ENCODE results near the gene KRT14. TPM values are rescaled to one million over a fixed set of nuclear protein-coding genes. Genes with fewer than 3 reads are reported as not detected.
"Not testable (repeated sequence)": the region's sequence is repeated elsewhere in the genome, so short reads cannot be mapped to it uniquely, and the experiment has no call there.

KRT14 gene
- total RNA-seq, 1 donor from 2014 or later: not detected

- no peak overlapping the region for H3K4me3 ChIP-seq (ENCODE audit: low read depth, low read length)
- TF ChIP-seq, protein P1, sequence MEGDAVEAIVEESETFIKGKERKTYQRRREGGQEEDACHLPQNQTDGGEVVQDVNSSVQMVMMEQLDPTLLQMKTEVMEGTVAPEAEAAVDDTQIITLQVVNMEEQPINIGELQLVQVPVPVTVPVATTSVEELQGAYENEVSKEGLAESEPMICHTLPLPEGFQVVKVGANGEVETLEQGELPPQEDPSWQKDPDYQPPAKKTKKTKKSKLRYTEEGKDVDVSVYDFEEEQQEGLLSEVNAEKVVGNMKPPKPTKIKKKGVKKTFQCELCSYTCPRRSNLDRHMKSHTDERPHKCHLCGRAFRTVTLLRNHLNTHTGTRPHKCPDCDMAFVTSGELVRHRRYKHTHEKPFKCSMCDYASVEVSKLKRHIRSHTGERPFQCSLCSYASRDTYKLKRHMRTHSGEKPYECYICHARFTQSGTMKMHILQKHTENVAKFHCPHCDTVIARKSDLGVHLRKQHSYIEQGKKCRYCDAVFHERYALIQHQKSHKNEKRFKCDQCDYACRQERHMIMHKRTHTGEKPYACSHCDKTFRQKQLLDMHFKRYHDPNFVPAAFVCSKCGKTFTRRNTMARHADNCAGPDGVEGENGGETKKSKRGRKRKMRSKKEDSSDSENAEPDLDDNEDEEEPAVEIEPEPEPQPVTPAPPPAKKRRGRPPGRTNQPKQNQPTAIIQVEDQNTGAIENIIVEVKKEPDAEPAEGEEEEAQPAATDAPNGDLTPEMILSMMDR (conservative IDR thresholded peaks at IDR 0.05; ENCODE audit: low read depth, low read length): no peak
- DNase-seq (ENCODE audit: low read depth): no peak
Observed at GRCh38 chr17:41585301-41586056, 1.2 kb downstream of the KRT14 start.

DNA sequence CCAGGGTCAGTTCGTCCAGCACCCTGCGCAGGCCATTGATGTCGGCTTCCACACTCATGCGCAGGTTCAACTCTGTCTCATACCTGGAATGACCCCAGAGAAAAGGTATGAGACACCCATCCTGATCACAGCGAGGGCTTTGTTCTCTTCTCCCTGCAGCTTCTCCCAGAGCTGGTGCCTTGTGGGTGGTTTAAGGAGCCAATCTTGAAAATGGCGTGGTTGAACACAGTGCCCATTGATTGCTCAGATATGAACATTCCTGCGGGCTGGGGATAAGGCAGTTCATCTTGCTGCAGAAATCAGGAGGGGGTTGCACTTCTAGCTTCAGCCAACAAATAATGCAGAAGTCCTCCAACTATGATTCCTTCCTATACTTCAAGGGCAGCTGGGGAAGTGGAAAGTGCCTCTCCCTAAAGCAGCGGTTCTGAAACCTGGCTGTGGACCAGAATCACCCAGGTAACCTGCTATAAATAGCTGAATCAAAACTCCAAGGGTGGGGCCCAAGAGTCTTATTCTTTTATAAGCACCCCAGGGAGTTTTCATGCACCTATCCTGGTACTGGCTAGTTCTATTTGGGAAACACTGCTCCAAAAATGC, 2.3 kb downstream of the KRT14 start:
- DNase-seq (ENCODE audit: low read depth); H3K4me3 ChIP-seq (ENCODE audit: low read depth, low read length): not testable (repeated sequence)

- TF ChIP-seq, protein P1 (conservative IDR thresholded peaks at IDR 0.05; ENCODE audit: low read depth, low read length): no peak
- no peak for DNase-seq (ENCODE audit: low read depth)
- no peak overlapping the region for H3K4me3 ChIP-seq (ENCODE audit: low read depth, low read length)
Observed at GRCh38 chr17:41583137-41584127, 3.3 kb downstream of the KRT14 start.

- H3K4me3 ChIP-seq (ENCODE audit: low read depth, low read length); DNase-seq (ENCODE audit: low read depth): not testable (repeated sequence)
Observed at GRCh38 chr17:41582061-41582968, 4.4 kb downstream of the KRT14 start.

DNA sequence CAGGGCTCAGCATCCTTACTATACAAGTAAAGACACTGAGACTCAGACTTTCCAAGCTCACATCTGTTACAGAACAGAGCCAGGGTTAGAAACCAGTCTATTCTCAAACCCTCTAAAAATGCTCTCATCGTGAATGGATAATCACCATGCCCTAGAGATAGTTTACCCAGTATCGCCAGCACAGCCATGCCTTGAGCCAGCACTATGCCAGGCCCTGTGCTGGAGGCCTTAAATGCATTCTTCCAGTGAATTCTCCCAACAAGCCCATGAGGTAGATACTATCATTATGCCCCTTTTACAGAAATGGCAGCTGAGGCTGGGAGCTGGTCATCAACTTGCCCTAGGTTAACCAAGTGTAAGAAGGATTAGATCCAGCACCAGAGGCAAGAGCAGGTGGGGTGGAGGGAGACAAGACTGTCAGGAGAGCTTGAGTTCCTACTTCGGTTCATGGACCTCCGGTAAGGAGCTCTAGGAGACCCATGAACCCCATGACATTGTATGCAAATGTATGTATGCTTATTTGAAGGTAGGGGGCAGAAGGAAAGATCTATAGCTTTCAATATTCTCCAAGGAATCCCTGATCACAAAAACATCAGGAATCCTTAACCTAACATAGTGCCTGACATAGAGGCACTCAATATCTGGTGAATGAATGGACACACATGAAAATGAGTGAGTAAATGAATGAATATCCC, 5.2 kb downstream of the KRT14 start:
- TF ChIP-seq, protein P1 (conservative IDR thresholded peaks at IDR 0.05; ENCODE audit: low read depth, low read length): no peak
- DNase-seq (ENCODE audit: low read depth): no peak
- no peak overlapping the region for H3K4me3 ChIP-seq (ENCODE audit: low read depth, low read length)

DNA sequence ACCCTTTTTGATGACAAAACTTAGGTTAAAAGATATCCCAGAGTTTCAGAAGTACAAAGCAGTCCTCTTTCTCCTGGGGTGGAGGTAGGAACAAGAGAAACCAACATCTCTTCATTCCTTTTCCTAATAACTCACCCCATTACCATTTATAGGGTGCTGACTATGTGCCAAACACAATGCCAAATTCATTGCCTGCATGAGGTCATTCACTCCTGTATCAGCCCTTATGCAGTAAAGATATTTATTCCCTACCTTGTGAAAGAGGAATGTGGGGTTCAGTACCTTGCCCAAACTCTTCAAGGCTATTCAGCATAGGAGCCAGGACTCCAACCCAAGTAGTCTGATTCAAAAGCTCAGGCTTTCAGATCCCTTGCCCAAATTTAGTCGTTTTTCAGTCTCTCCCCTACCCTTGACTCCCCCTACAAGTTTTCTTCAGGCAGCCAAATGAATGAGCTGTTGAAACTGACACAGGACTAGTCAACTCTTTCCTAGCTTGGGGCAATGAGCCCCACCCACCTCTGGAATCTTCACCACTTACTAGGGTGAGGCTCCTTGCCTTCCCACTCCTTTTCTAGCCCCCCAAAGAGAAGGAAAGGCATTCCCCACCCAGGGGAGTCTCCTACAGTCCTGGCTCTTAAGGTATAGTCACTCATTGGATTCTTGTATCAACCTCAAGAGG, 5.9 kb downstream of the KRT14 start:
- TF ChIP-seq, protein P1 (conservative IDR thresholded peaks at IDR 0.05; ENCODE audit: low read depth, low read length): no peak
- no peak overlapping the region for H3K4me3 ChIP-seq (ENCODE audit: low read depth, low read length)
- DNase-seq (ENCODE audit: low read depth): no peak

Measured in epithelial cell of proximal tubule (primary cell).